Activated effector memory CD4-positive, alpha-beta T cell treated with anti-CD3 and anti-CD28 coated beads, Interleukin-2, amount 50 U/mL, for 16 hours (primary cell): Measurements from ENCODE around the gene UPK3A.
A peak's percentile ranks its signal among the peaks of the same experiment; 100 is the strongest.
"Not testable (repeated sequence)": the region's sequence is repeated elsewhere in the genome, so short reads cannot be mapped to it uniquely, and the experiment has no call there.

Experiments
- DNase-seq: peaks from one replicate; pipeline ENCODE4 v3.0.0-alpha.2; 2020

The UPK3A gene

DNA sequence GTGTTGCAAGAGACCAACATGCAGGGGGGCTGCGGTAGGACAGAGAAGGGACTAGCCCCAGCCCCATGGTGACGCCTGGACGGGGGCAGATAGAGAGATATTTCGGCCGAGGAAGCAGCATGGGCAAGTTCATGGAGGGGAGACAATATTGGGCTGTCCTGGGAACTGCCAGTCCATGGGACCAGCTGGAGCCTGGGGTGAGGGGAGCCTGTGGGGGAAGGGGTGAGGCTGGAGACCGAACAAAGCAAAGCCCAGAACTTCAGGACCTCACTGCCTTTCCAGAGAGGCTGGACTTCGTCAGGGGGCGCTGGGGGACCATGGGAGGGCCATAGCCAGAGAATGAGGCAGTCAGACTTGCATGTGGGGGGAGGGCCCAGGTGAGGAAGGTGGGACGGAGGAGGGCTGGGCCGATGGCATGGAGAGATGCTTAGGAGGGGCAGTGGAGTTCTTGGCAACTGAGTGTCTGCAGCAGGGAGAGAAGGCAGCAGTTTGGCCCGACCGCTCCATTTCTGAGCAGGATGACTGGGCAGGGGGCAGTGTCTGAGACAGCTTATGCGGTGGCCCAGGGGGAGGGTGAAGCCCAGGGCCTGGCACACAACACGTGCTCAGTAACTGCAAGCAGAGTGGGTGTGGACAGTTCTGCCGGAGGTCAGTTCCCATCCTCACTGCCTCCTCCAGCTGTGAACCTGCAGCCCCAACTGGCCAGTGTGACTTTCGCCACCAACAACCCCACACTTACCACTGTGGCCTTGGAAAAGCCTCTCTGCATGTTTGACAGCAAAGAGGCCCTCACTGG is 712 bp downstream of the UPK3A start:
- no peak for DNase-seq

- no peak for DNase-seq
Observed at GRCh38 chr22:45286854-45287551, 2.3 kb downstream of the UPK3A start.

- DNase-seq: no peak
Observed at GRCh38 chr22:45290410-45290936, 5.7 kb downstream of the UPK3A start.

GRCh38 chr22:45291061-45291930 is 6.5 kb downstream of the UPK3A start:
- DNase-seq: no peak

- no peak for DNase-seq
Observed at GRCh38 chr22:45291931-45292290, 7.2 kb downstream of the UPK3A start.

- DNase-seq: no peak
Observed at GRCh38 chr22:45292731-45293442, 8.1 kb downstream of the UPK3A start.

DNA sequence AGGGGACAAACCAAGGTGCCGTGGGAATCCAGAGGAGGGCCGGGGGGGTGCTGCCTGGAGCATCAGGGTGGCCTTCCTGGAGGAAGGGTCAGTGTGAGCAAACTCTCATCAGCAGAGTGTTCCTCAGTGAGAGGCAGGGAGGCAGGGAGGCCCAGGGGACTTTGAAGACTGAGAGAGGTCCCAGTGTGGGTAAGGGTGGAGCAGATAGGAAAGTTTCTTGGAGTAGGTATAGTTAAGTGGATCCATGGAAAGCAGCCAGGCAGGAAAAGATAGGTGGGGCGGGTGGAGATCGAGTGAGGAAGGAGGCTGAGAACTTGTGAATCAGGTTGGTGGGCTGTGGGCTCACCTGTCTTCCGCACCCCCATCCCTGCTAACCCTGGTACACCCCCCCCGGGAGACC is 9.3 kb downstream of the UPK3A start:
- no peak for DNase-seq

DNA sequence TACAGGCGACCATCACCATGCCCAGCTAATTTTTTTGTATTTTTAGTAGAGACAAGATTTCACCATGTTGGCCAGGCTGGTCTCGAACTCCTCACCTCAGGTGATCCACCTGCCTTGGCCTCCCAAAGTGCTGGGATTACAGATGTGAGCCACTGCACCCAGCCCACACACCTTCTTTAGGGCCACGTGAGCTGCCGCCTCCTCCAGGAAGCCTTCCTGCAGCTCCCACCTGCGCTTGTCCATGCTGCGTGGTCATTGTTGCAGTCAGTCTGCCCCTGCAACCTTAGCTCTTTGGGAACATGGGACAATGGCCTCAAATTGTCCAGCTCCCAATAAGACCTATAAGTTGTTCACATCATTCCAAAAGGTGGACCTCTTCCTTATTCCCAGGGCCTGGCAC is 10.3 kb downstream of the UPK3A start:
- not testable (repeated sequence) for DNase-seq

DNA sequence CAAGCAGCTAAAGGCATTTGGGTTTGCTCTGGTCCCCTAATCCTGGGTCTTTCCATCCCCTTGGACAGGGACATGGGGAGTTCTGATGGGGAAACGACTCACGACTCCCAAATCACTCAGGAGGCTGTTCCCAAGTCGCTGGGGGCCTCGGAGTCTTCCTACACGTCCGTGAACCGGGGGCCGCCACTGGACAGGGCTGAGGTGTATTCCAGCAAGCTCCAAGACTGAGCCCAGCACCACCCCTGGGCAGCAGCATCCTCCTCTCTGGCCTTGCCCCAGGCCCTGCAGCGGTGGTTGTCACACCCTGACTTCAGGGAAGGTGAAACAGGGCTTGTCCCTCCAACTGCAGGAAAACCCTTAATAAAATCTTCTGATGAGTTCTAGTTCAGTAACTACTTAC is 10.7 kb downstream of the UPK3A start:
- no peak for DNase-seq

DNA sequence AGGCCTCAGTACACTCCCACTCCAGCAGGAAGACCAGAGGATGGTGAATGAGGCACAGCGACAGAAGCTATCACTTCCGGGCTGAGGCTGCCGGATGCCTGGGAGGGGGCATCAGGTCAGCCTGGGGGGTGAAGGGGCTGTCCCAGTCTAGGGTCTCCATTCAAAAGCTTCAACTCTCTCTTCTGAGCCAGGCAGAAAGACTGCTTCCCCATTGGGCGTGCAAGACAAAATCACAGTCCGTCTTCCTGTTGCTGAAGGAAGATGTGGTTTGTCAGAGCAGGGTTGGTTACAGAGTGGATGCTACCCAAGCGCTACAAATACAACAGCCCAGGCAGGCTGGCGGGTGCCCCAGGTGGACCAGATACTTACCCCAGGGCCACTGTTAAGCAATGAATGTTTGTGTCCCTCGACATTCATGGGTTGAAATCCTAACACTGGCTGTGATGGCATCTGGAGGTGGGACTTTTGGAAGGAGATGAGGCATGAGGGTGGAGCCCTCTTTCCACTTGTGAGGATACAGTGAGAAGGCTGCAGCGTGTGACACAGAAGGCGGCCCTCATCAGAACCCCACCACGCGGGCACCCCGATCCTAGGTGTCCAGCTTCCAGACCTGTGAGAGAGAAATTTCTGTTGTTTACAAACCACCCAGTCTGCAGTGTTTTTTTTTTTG is 12.0 kb downstream of the UPK3A start:
- peak; percentile 71 for DNase-seq

- DNase-seq: no peak
Observed at GRCh38 chr22:45298934-45299505, 14.3 kb downstream of the UPK3A start.

DNA sequence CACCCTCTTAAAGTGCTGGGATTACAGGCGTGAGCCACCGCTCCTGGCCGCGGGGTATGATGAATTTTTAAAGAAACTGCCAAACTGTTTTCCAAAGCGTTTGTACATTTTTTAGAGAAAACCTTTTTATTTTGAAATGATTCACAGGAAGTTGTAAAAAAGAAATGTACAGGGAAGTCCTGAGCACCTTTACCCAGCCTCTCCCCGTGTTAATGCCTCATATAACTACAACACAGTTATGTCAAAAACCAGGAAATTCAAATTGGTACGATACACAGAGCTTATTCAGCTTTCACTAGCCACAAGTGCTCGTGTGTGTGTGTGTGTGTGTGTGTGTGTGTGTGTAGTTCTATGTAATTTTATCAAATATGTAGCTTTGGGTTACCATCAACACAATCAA is 18.0 kb downstream of the UPK3A start:
- no peak for DNase-seq

DNA sequence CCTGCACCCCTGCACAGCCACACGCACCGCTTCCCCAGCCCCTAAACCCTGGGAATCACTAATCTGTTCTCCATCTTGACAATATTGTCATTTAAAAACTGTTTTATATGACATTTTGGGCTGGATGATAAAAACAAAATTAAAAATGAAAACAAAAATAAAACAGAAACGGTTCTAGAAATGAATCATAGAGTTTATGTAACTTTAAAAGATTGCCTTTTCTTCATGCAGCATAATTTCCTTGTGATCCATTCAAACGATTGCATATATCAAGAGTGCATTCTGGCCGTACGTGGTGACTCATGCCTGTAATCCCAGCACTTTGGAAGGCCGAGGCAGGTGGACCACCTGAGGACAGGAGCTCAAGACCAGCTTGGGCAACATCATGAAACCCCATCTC is 18.4 kb downstream of the UPK3A start:
- DNase-seq: no peak

- DNase-seq: no peak
Observed at GRCh38 chr22:45304971-45305370, 20.2 kb downstream of the UPK3A start.

GRCh38 chr22:45305456-45306075 is 20.8 kb downstream of the UPK3A start:
- DNase-seq: no peak

- DNase-seq: no peak
Observed at GRCh38 chr22:45306139-45306538, 21.4 kb downstream of the UPK3A start.

- DNase-seq: no peak
Observed at GRCh38 chr22:45308391-45308956, 23.7 kb downstream of the UPK3A start.

- no peak for DNase-seq
Observed at GRCh38 chr22:45308957-45309421, 24.2 kb downstream of the UPK3A start.

DNA sequence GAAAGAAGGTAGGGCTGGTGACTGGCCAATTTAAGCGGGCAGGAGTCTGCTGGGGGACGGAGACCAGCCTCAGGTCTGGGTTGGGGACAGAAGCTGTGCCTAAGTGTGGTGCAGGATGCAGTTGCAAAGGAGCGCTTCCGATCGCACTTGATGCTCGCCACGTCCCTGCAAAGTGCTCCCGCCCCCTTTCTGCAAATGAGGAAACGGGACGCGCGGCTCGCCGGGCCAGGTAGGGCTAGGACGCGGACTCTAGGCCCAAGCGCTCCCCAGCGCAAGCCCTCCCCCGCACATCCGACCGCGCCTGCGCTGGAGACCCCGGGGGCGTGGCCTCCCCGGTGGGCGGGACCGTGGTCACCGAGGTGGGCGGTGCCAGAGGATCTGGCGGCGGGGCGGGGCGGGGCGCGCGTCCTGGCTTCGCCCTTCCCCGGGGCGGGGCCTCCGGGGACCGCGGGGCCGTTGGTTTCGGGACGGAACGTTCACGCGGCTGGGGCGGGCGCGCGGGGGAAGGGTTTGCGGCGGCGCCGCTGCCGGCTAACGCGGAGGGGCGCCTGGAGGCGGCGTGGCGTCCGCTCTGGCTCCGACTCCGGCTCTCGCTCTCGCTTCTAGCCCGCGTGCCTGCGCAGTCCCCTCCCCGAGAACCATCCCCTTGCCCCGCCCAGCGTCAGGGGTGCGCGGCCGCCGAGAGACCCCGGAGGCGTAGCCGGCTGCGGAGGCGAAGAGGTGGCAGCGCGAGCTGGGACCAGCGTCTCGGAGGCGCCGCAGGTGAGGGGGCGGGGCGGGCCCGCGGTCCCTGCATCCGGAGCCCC is 24.9 kb downstream of the UPK3A start, which contains the start of gene FAM118A:
TSS of gene FAM118A (plus strand) at position 513 of the 806 bp plus-strand sequence. CDS start 12,446 bp downstream, outside the sequence.
- DNase-seq: peak; percentile 99
